H9 (cell line): ENCODE data around the gene PPP1R7. TPM values are rescaled to one million over a fixed set of nuclear protein-coding genes. Genes with fewer than 3 reads are reported as not detected.

Source experiments
- DNase-seq: peaks from one replicate; pipeline ENCODE4 v3.0.0-alpha.2; 2017
- H2AFZ ChIP-seq: one replicate; pipeline ENCODE4 v1.6.1; 2013; ENCODE audit warnings: mild to moderate bottlenecking, low read length, control low read depth, moderate library complexity
- H2AK5ac ChIP-seq: 2 replicates; pipeline ENCODE4 v1.6.1; 2013; ENCODE audit warnings: low read length, control low read depth, mixed read lengths; ENCODE audit not compliant: insufficient read length
- H2BK120ac ChIP-seq: one replicate; pipeline ENCODE4 v1.6.1; 2013; ENCODE audit warnings: low read depth, mild to moderate bottlenecking, low read length, control low read depth, inconsistent platforms; ENCODE audit not compliant: poor library complexity, severe bottlenecking
- H2BK12ac ChIP-seq: 2 replicates; pipeline ENCODE4 v1.6.1; 2013; ENCODE audit warnings: low read length, control low read depth, mixed read lengths, low read depth; ENCODE audit not compliant: insufficient read length
- H2BK15ac ChIP-seq: 2 replicates; pipeline ENCODE4 v1.6.1; 2013; ENCODE audit warnings: low read depth, low read length, control low read depth
- H2BK20ac ChIP-seq: one replicate; pipeline ENCODE4 v1.6.1; 2013; ENCODE audit warnings: low read depth, mild to moderate bottlenecking, low read length, control low read depth, inconsistent platforms; ENCODE audit not compliant: poor library complexity, severe bottlenecking
- H2BK5ac ChIP-seq: 2 replicates; pipeline ENCODE4 v1.6.1; 2013; ENCODE audit warnings: low read length, control low read depth, mixed read lengths; ENCODE audit not compliant: insufficient read length
- H3K14ac ChIP-seq: 2 replicates; pipeline ENCODE4 v1.6.1; 2013; ENCODE audit warnings: low read length, control low read depth; ENCODE audit not compliant: insufficient read depth
- H3K18ac ChIP-seq: 2 replicates; pipeline ENCODE4 v1.6.1; 2013; ENCODE audit warnings: low read depth, mild to moderate bottlenecking, mixed read lengths, low read length, control low read depth; ENCODE audit not compliant: insufficient read length
- H3K23ac ChIP-seq: 2 replicates; pipeline ENCODE4 v1.6.1; 2013; ENCODE audit warnings: low read length, control low read depth, mixed read lengths, low read depth; ENCODE audit not compliant: insufficient read length
- H3K23me2 ChIP-seq: 2 replicates; pipeline ENCODE4 v1.6.1; 2013; ENCODE audit warnings: low read depth, mild to moderate bottlenecking, mixed read lengths, low read length, control low read depth; ENCODE audit not compliant: insufficient read length, poor library complexity, severe bottlenecking
- H3K27ac ChIP-seq: 2 replicates; pipeline ENCODE4 v1.5.1; 2013; ENCODE audit warnings: low read length, control low read depth, mixed read lengths, low read depth; ENCODE audit not compliant: insufficient read length
- H3K27me3 ChIP-seq: 2 replicates; pipeline ENCODE4 v1.6.1; 2013; ENCODE audit warnings: low read length, control low read depth, inconsistent platforms; ENCODE audit not compliant: insufficient read depth
- H3K4ac ChIP-seq: 2 replicates; pipeline ENCODE4 v1.6.1; 2013; ENCODE audit warnings: low read depth, mild to moderate bottlenecking, control low read depth, inconsistent platforms, low read length, moderate library complexity
- H3K4me1 ChIP-seq: 2 replicates; pipeline ENCODE4 v1.6.1; 2013; ENCODE audit warnings: low read length, control low read depth, inconsistent platforms; ENCODE audit not compliant: insufficient read depth
- H3K4me2 ChIP-seq: 2 replicates; pipeline ENCODE4 v1.6.1; 2013; ENCODE audit warnings: low read length, control low read depth, mixed read lengths; ENCODE audit not compliant: insufficient read length, insufficient read depth
- H3K56ac ChIP-seq: 2 replicates; pipeline ENCODE4 v1.6.1; 2013; ENCODE audit warnings: low read depth, mild to moderate bottlenecking, mixed read lengths, low read length, control low read depth; ENCODE audit not compliant: insufficient read length
- H3K79me1 ChIP-seq: 2 replicates; pipeline ENCODE4 v1.6.1; 2013; ENCODE audit warnings: low read depth, mild to moderate bottlenecking, moderate library complexity, low read length, control low read depth, inconsistent platforms; ENCODE audit not compliant: insufficient read depth, poor library complexity, severe bottlenecking
- H3K79me2 ChIP-seq: 2 replicates; pipeline ENCODE4 v1.6.1; 2013; ENCODE audit warnings: low read length, control low read depth, inconsistent platforms; ENCODE audit not compliant: insufficient read depth
- H3K9ac ChIP-seq: 2 replicates; pipeline ENCODE4 v1.6.1; 2013; ENCODE audit warnings: low read length, control low read depth, mixed read lengths; ENCODE audit not compliant: insufficient read length; ENCODE audit errors: extremely low read depth
- H3K9me3 ChIP-seq: one replicate; pipeline ENCODE4 v1.6.1; 2013; ENCODE audit warnings: low read depth, low read length, inconsistent platforms; ENCODE audit not compliant: control insufficient read depth
- H3T11ph ChIP-seq: one replicate; pipeline ENCODE4 v1.6.1; 2013; ENCODE audit warnings: mild to moderate bottlenecking, low read length, control low read depth, inconsistent platforms
- H4K20me1 ChIP-seq: one replicate; pipeline ENCODE4 v1.6.1; 2013; ENCODE audit not compliant: control insufficient read depth, insufficient read length, insufficient read depth
- H4K5ac ChIP-seq: 2 replicates; pipeline ENCODE4 v1.6.1; 2013; ENCODE audit warnings: low read depth, mild to moderate bottlenecking, mixed read lengths, low read length, control low read depth; ENCODE audit not compliant: insufficient read length
- H4K8ac ChIP-seq: replicated peaks from 2 replicates; pipeline ENCODE4 v1.6.1; 2013; ENCODE audit warnings: low read length, control low read depth, mixed read lengths, low read depth; ENCODE audit not compliant: insufficient read length
- H4K91ac ChIP-seq: 2 replicates; pipeline ENCODE4 v1.6.1; 2013; ENCODE audit warnings: low read depth, mild to moderate bottlenecking, moderate library complexity, mixed read lengths, low read length, control low read depth; ENCODE audit not compliant: insufficient read length
- H3K27ac Mint-ChIP-seq, 3 experiments: 2 replicates in 2 of 3; 3 replicates in 1 of 3; pipeline ENCODE4 v1.8.0; 2020 to 2021; ENCODE audit warnings: mixed read lengths in 3 of 3, mild to moderate bottlenecking in 1 of 3, moderate library complexity in 1 of 3
- H3K27me3 Mint-ChIP-seq: 2 replicates; pipeline ENCODE4 v1.8.0; 2021; ENCODE audit warnings: low read depth, mild to moderate bottlenecking, moderate library complexity, mixed read lengths
- H3K36me3 Mint-ChIP-seq, 3 experiments: 2 replicates in 2 of 3; 3 replicates in 1 of 3; pipeline ENCODE4 v1.8.0; 2020 to 2021; ENCODE audit warnings: low read depth in 3 of 3, mixed read lengths in 3 of 3; ENCODE audit not compliant: insufficient read depth in 1 of 3
- H3K4me1 Mint-ChIP-seq, 2 experiments: 2 replicates each; pipeline ENCODE4 v1.8.0; 2020; ENCODE audit warnings: mixed read lengths in 2 of 2
- H3K4me3 Mint-ChIP-seq, 2 experiments: 2 replicates in 1 of 2; 3 replicates in 1 of 2; pipeline ENCODE4 v1.8.0; 2020 to 2021; ENCODE audit warnings: mild to moderate bottlenecking in 2 of 2, mixed read lengths in 2 of 2, moderate library complexity in 1 of 2
- H3K9me3 Mint-ChIP-seq, 2 experiments: 2 replicates in 1 of 2; 3 replicates in 1 of 2; pipeline ENCODE4 v1.8.0; 2020; ENCODE audit warnings: mild to moderate bottlenecking in 2 of 2, mixed read lengths in 2 of 2, moderate library complexity in 1 of 2
- WGBS: extraction: QIAGEN DNeasy Blood & Tissue Kit; methylation state at CpG from one replicate; pipeline ENCODE4 v1.1.7; 2013; ENCODE audit warnings: missing lambda C conversion rate, low lambda C conversion rate, mixed read lengths; ENCODE audit not compliant: insufficient read length; ENCODE audit errors: extremely low coverage; 5-methylcytosine and 5-hydroxymethylcytosine counted together
- total RNA-seq: library from RNA; stranded (reverse); gene quantifications from 2 replicates; pipeline ENCODE4 v1.2.1, GENCODE V29; 2021
- TF ChIP-seq, protein P1 (sequence below): fragments of 200-600 bp; sonication (generic); conservative IDR thresholded peaks from 3 replicates; pipeline ENCODE4 v1.8.0; 2021; ENCODE audit warnings: antibody characterized with exemption, mild to moderate bottlenecking

The PPP1R7 gene
- total RNA-seq, 1 experiment from 2014 or later, result 60.2 TPM

DNA sequence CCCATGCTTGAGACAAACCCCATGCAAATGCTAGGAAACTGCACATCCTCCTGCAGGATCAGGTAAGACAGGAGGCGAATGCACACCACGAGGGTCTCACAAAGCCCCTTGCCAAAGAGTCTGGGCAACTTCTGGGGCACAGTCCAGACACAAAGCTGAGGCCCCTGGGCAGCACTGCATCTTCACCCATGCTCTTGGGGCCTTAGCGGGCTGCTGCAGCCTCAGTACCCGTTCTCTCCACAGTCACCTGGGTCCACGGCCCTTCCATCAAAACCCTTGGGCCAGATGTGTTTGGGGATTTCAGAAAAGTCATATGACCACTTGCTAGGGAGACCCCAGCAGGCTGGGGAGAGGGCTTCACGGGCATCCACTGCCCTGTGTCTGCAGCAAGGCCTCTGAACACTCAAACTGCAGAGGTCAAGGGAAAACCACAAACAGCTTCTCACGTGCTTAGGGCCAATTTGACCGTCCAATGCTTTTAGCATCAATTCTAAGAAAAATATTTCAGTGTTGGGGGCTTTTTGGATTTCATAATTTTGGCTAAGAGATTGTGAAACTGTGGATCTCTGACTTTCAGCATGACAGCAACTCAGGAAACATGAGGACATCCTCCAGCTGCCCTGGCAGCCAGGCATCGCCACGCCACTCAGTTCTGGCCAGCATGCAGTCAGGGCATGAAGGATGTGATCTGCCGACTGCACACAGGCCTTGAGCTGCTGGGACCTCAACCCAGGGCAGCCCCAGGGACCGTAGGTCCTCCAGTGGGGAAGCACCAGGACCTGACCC, 21.0 kb upstream of the PPP1R7 start:
- H3K9ac ChIP-seq, result no peak overlapping the region
- H3K27me3 ChIP-seq, result no peaks in the 10 kb centered on the region
- no peak overlapping the region for H3K4me2 ChIP-seq
- H4K5ac ChIP-seq, result no peak overlapping the region
- H3K23ac ChIP-seq, result no peak overlapping the region
- no peaks in the 10 kb centered on the region for H3K79me1 ChIP-seq
- H4K20me1 ChIP-seq, result no peaks in the 10 kb centered on the region
- H2AFZ ChIP-seq, result no peak overlapping the region
- no peak overlapping the region for H2BK120ac ChIP-seq
- H3K4me1 Mint-ChIP-seq, result no peaks in the 10 kb centered on the region
- H3K27ac Mint-ChIP-seq, result peak overlapping the region in 2 of 3 experiments; percentile 62 to 69; a peak in 1 of 7 replicates
- H3K9me3 Mint-ChIP-seq, result no peaks in the 10 kb centered on the region
- no peak overlapping the region for H2BK20ac ChIP-seq
- no peaks in the 10 kb centered on the region for H3K23me2 ChIP-seq
- no peaks in the 10 kb centered on the region for H3K79me2 ChIP-seq
- H2BK12ac ChIP-seq, result no peak overlapping the region
- no peak overlapping the region for H3K18ac ChIP-seq
- H3T11ph ChIP-seq, result no peak overlapping the region
- no peaks in the 10 kb centered on the region for H3K9me3 ChIP-seq
- no peak overlapping the region for H3K56ac ChIP-seq
- no peak overlapping the region for H3K27ac ChIP-seq
- no peaks in the 10 kb centered on the region for H3K4me1 ChIP-seq
- no peak for DNase-seq
- no peak overlapping the region for H3K4me3 Mint-ChIP-seq
- no peak overlapping the region for H2BK5ac ChIP-seq
- TF ChIP-seq, protein P1, sequence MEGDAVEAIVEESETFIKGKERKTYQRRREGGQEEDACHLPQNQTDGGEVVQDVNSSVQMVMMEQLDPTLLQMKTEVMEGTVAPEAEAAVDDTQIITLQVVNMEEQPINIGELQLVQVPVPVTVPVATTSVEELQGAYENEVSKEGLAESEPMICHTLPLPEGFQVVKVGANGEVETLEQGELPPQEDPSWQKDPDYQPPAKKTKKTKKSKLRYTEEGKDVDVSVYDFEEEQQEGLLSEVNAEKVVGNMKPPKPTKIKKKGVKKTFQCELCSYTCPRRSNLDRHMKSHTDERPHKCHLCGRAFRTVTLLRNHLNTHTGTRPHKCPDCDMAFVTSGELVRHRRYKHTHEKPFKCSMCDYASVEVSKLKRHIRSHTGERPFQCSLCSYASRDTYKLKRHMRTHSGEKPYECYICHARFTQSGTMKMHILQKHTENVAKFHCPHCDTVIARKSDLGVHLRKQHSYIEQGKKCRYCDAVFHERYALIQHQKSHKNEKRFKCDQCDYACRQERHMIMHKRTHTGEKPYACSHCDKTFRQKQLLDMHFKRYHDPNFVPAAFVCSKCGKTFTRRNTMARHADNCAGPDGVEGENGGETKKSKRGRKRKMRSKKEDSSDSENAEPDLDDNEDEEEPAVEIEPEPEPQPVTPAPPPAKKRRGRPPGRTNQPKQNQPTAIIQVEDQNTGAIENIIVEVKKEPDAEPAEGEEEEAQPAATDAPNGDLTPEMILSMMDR, result no peak
- H4K91ac ChIP-seq, result no peak overlapping the region
- no peaks in the 10 kb centered on the region for H3K27me3 Mint-ChIP-seq
- H3K36me3 Mint-ChIP-seq, result peaks cover 15 to 45% (median 30%) of the 10 kb centered on the region in 3 experiments
- H3K14ac ChIP-seq, result no peak overlapping the region
- no peak overlapping the region for H2AK5ac ChIP-seq
- no CpG with 5 or more reads among the region's 12 CpGs for WGBS
- no peak overlapping the region for H4K8ac ChIP-seq
- no peak overlapping the region for H2BK15ac ChIP-seq
- no peak overlapping the region for H3K4ac ChIP-seq
